GM13976 (cell line): ENCODE measurements around the gene LPP.

Source experiments
- DNase-seq: peaks from one replicate; pipeline ENCODE4 v3.0.0; 2012; ENCODE audit warnings: low spot score
- CTCF ChIP-seq: IDR thresholded peaks from 2 replicates; pipeline ENCODE4 v1.5.1; 2012; ENCODE audit warnings: borderline replicate concordance, mild to moderate bottlenecking; ENCODE audit not compliant: insufficient read depth; ENCODE audit errors: extremely low read depth, missing control alignments, control extremely low read depth
- in situ Hi-C: fragments of 300-500 bp; cut with MboI; formaldehyde crosslinking; loops from one replicate; pipeline ENCODE4 v1.12.0; 2022; ENCODE audit warnings: low sequenced_read_pairs, mixed read lengths, inconsistent platforms; ENCODE audit not compliant: unreplicated experiment

LPP gene

GRCh38 chr3:188721312-188721711, 567.4 kb downstream of the LPP start:
- TF ChIP-seq CTCF, result no peak
- no peak for DNase-seq
- in situ Hi-C loops, result no loop called here

- no peak for DNase-seq
- TF ChIP-seq CTCF, result no peak
- in situ Hi-C loops, result no loop called here
These were observed 568.0 kb downstream of the LPP start for GRCh38 chr3:188721990-188722389.

GRCh38 chr3:188722963-188723362, 569.0 kb downstream of the LPP start:
- TF ChIP-seq CTCF, result no peak
- no peak for DNase-seq
- in situ Hi-C loops, result no loop called here

- no peak for TF ChIP-seq CTCF
- in situ Hi-C loops, result no loop called here
- no peak for DNase-seq
These were observed 573.1 kb downstream of the LPP start for GRCh38 chr3:188727052-188727451.

DNA sequence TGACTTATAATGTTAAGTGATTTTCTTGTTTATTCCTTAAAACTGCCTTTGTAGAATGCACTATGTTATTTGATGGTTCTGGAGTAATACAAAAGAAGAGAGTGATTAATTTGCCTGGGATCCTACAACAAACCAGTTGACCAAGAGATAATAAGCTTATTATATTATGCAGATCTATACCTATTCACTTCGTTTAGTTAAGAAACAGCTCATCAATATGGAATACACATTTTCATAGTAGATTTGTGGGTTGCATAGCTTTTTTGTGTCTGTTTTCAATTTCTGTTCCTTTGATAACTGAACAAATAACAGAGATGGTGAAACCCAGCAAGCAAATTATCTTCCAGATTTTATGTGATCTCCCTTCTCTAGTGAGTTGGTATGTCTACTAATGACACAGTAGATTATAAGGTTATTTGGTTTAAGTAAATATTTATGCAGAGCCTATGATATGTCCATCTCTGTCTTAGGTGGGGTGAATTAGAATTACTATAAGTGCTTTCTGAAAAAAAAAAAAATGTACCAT, 574.5 kb downstream of the LPP start:
- no peak for TF ChIP-seq CTCF
- in situ Hi-C loops, result no loop called here
- no peak for DNase-seq

DNA sequence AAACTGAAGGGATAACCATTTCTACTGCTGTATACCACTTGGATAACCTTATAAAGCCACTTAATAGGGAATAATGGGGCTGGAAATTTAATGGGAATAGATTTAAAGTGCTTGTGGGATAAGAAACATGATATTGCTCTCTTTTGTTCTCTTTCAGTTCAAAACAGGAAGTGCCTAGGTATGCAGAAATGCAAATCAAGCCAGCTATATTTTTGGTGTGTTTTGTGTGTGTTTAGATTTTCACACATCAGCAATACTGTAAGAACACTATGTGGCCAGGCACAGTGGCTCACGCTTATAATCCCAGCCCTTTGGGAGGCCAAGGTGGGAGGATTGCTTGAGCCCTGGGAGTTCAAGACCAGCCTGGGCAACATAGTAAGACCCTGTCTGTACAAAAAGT, 575.5 kb downstream of the LPP start:
- no peak for TF ChIP-seq CTCF
- DNase-seq, result no peak
- in situ Hi-C loops, result no loop called here

GRCh38 chr3:188734395-188734794, 580.4 kb downstream of the LPP start:
- TF ChIP-seq CTCF, result no peak
- in situ Hi-C loops, result no loop called here
- DNase-seq, result no peak
